Thyroid gland (tissue), 4 donors: ENCODE data around the gene SYT17.

Experiments
- CTCF ChIP-seq, 6 experiments: fragments of 200-600 bp in 3 of 6; fragments of 450-650 bp in 3 of 6; sonication (generic) in 3 of 6; IDR thresholded peaks; one replicate each; pipeline ENCODE4 v1.5.1; 2016 to 2019; ENCODE audit warnings: antibody characterized with exemption in 6 of 6, mild to moderate bottlenecking in 2 of 6, inconsistent platforms in 1 of 6, moderate library complexity in 1 of 6
- POLR2A ChIP-seq, 2 donors: fragments of 450-650 bp; IDR thresholded peaks; one replicate each; pipeline ENCODE4 v1.6.1; 2017; ENCODE audit warnings: antibody characterized with exemption in 2 of 2, mild to moderate bottlenecking in 2 of 2, moderate library complexity in 1 of 2

- no peak for TF ChIP-seq CTCF (IDR thresholded peaks at IDR 0.05)
- TF ChIP-seq POLR2A (IDR thresholded peaks at IDR 0.05) = no peak
Measured at GRCh38 chr16:19228052-19228451, 60.0 kb downstream of the SYT17 start.
